Measurements from ENCODE around the gene VPS4B.

DNA sequence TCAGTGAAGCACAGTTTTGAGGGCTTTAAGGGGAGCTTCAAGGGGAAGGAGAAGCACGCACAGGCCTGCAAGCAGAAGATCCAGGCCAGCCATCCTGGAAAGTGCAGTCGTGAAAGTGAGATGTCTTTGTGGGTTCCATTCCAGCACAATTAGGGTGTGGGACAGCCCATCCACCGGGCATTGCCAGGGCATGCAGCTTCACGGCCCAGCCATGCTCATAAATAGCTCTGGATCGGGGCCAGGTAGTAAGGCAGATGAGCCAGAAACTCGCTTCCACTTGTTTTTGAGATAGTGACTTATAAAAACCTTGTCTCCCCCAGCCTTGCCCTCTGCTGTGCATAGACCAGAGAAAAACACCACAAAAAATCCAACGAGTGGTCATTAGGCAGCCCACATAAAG lies 76.2 kb downstream of the VPS4B start:
- TF ChIP-seq, protein P1, sequence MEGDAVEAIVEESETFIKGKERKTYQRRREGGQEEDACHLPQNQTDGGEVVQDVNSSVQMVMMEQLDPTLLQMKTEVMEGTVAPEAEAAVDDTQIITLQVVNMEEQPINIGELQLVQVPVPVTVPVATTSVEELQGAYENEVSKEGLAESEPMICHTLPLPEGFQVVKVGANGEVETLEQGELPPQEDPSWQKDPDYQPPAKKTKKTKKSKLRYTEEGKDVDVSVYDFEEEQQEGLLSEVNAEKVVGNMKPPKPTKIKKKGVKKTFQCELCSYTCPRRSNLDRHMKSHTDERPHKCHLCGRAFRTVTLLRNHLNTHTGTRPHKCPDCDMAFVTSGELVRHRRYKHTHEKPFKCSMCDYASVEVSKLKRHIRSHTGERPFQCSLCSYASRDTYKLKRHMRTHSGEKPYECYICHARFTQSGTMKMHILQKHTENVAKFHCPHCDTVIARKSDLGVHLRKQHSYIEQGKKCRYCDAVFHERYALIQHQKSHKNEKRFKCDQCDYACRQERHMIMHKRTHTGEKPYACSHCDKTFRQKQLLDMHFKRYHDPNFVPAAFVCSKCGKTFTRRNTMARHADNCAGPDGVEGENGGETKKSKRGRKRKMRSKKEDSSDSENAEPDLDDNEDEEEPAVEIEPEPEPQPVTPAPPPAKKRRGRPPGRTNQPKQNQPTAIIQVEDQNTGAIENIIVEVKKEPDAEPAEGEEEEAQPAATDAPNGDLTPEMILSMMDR (tag by site-specific recombination; IDR thresholded peaks at IDR 0.05) = no peak
- no peak for TF ChIP-seq ZNF221 (tag by site-specific recombination; IDR thresholded peaks at IDR 0.05; ENCODE audit: borderline replicate concordance)
- no peak for TF ChIP-seq ZNF596 (tag by site-specific recombination; IDR thresholded peaks at IDR 0.05)

Data from HEK293 (cell line).